ENCODE measurements around the gene HIPK2. TPM values are rescaled to one million over a fixed set of nuclear protein-coding genes. Genes with fewer than 3 reads are reported as not detected.

Gene HIPK2
- total RNA-seq, 1 donor from 2014 or later = 5.8 TPM

- FAIRE-seq (no peak), DNase-seq (ENCODE audit: low read depth) (no peak)
- peaks cover 4% of the 10 kb centered on the region for H3K27me3 ChIP-seq (ENCODE audit: control insufficient read depth, insufficient read depth, low read length)
- no peak for TF ChIP-seq CTCF (IDR thresholded peaks at IDR 0.05; ENCODE audit: insufficient read depth, low read length, severe bottlenecking)
- no peaks in the 10 kb centered on the region for H3K36me3 ChIP-seq (ENCODE audit: control insufficient read depth, insufficient read depth, low read length)
- no peak overlapping the region for H3K4me3 ChIP-seq (ENCODE audit: low read depth, low read length)
These were observed 237.6 kb downstream of the HIPK2 start for GRCh38 chr7:139540203-139540602.

- Histone ChIP-seq H3K4me3 (ENCODE audit: low read depth, low read length) (no peak overlapping the region), H3K27me3 (ENCODE audit: control insufficient read depth, insufficient read depth, low read length) (peaks cover 4% of the 10 kb centered on the region), H3K36me3 (ENCODE audit: control insufficient read depth, insufficient read depth, low read length) (no peaks in the 10 kb centered on the region)
- DNase-seq (ENCODE audit: low read depth) = no peak
- no peak for TF ChIP-seq CTCF (IDR thresholded peaks at IDR 0.05; ENCODE audit: insufficient read depth, low read length, severe bottlenecking)
- no peak for FAIRE-seq
These were observed 238.7 kb downstream of the HIPK2 start for GRCh38 chr7:139538881-139539635.

- peaks cover 2% of the 10 kb centered on the region for H3K27me3 ChIP-seq (ENCODE audit: control insufficient read depth, insufficient read depth, low read length)
- no peak for TF ChIP-seq CTCF (IDR thresholded peaks at IDR 0.05; ENCODE audit: insufficient read depth, low read length, severe bottlenecking)
- FAIRE-seq (no peak), DNase-seq (ENCODE audit: low read depth) (no peak)
- no peaks in the 10 kb centered on the region for H3K36me3 ChIP-seq (ENCODE audit: control insufficient read depth, insufficient read depth, low read length)
- H3K4me3 ChIP-seq (ENCODE audit: low read depth, low read length) = no peak overlapping the region
These were observed 241.6 kb downstream of the HIPK2 start for GRCh38 chr7:139536152-139536551.

GRCh38 chr7:139534966-139535651, 242.7 kb downstream of the HIPK2 start:
- FAIRE-seq (no peak), DNase-seq (ENCODE audit: low read depth) (no peak)
- Histone ChIP-seq H3K4me3 (ENCODE audit: low read depth, low read length) (no peak overlapping the region), H3K36me3 (ENCODE audit: control insufficient read depth, insufficient read depth, low read length) (no peaks in the 10 kb centered on the region), H3K27me3 (ENCODE audit: control insufficient read depth, insufficient read depth, low read length) (peaks cover 1% of the 10 kb centered on the region)
- TF ChIP-seq CTCF (IDR thresholded peaks at IDR 0.05; ENCODE audit: insufficient read depth, low read length, severe bottlenecking) = no peak

GRCh38 chr7:139534096-139534495, 243.7 kb downstream of the HIPK2 start:
- no peak for TF ChIP-seq CTCF (IDR thresholded peaks at IDR 0.05; ENCODE audit: insufficient read depth, low read length, severe bottlenecking)
- no peak overlapping the region for H3K4me3 ChIP-seq (ENCODE audit: low read depth, low read length)
- FAIRE-seq = no peak
- no peaks in the 10 kb centered on the region for H3K36me3 ChIP-seq (ENCODE audit: control insufficient read depth, insufficient read depth, low read length)
- DNase-seq (ENCODE audit: low read depth) = no peak
- H3K27me3 ChIP-seq (ENCODE audit: control insufficient read depth, insufficient read depth, low read length) = peaks cover 1% of the 10 kb centered on the region

Measured in bronchial epithelial cell (primary cell).